Type B pancreatic cell (in vitro differentiated cells): ENCODE results near the gene TNK1. TPM values are rescaled to one million over a fixed set of nuclear protein-coding genes. Genes with fewer than 3 reads are reported as not detected.
A peak's percentile ranks its signal among the peaks of the same experiment; 100 is the strongest.

Experiments used
- DNase-seq: peaks from one replicate; pipeline ENCODE4 v3.0.0; 2021; ENCODE audit warnings: mixed read lengths; ENCODE audit not compliant: unreplicated experiment; ENCODE audit errors: extremely low spot score
- H3K27ac Mint-ChIP-seq: 2 replicates; pipeline ENCODE4 v1.8.0; 2021; ENCODE audit warnings: mild to moderate bottlenecking, mixed read lengths
- H3K27me3 Mint-ChIP-seq: 2 replicates; pipeline ENCODE4 v1.8.0; 2021; ENCODE audit warnings: mixed read lengths
- H3K36me3 Mint-ChIP-seq: 2 replicates; pipeline ENCODE4 v1.8.0; 2021; ENCODE audit warnings: mixed read lengths
- H3K4me1 Mint-ChIP-seq: one replicate; pipeline ENCODE4 v1.8.0; 2021; ENCODE audit warnings: mixed read lengths; ENCODE audit not compliant: unreplicated experiment
- H3K4me3 Mint-ChIP-seq: 2 replicates; pipeline ENCODE4 v1.8.0; 2021; ENCODE audit warnings: mild to moderate bottlenecking, mixed read lengths
- H3K9me3 Mint-ChIP-seq: 2 replicates; pipeline ENCODE4 v1.8.0; 2021; ENCODE audit warnings: mixed read lengths
- total RNA-seq: library from RNA; stranded (reverse); gene quantifications from 2 replicates; pipeline ENCODE4 v1.2.1, GENCODE V29; 2021; ENCODE audit warnings: low replicate concordance
- TF ChIP-seq, protein P1 (sequence below): fragments of 200-600 bp; sonication (generic); conservative IDR thresholded peaks from 2 replicates; pipeline ENCODE4 v1.5.0; 2021; ENCODE audit warnings: antibody characterized with exemption, mild to moderate bottlenecking

TNK1 gene
- total RNA-seq, 1 donor from 2014 or later, result 6.6 TPM

DNA sequence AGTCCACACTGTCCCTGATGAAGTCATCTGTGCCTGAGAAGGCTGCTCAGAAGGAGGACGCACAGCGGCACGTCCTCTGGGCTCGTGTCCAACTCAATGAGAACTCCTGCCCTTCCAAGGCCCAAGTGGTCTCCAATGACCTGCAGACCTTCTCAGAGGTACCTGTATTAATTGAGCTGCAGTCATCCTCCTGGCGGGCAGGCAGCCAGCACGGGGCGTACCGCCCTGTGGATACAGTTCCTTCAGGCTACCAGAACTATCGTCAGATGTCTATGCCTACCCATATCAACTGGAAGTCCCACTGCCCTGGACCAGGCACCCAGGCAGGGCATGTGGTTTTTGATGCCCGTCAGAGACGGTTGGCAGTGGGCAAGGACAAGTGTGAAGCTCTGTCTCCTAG lies 51.4 kb downstream of the TNK1 start:
- H3K27me3 Mint-ChIP-seq, result peaks cover 18% of the 10 kb centered on the region
- H3K4me1 Mint-ChIP-seq, result peaks cover 8% of the 10 kb centered on the region
- TF ChIP-seq, protein P1, sequence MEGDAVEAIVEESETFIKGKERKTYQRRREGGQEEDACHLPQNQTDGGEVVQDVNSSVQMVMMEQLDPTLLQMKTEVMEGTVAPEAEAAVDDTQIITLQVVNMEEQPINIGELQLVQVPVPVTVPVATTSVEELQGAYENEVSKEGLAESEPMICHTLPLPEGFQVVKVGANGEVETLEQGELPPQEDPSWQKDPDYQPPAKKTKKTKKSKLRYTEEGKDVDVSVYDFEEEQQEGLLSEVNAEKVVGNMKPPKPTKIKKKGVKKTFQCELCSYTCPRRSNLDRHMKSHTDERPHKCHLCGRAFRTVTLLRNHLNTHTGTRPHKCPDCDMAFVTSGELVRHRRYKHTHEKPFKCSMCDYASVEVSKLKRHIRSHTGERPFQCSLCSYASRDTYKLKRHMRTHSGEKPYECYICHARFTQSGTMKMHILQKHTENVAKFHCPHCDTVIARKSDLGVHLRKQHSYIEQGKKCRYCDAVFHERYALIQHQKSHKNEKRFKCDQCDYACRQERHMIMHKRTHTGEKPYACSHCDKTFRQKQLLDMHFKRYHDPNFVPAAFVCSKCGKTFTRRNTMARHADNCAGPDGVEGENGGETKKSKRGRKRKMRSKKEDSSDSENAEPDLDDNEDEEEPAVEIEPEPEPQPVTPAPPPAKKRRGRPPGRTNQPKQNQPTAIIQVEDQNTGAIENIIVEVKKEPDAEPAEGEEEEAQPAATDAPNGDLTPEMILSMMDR, result no peak
- no peaks in the 10 kb centered on the region for H3K9me3 Mint-ChIP-seq
- H3K36me3 Mint-ChIP-seq, result no peaks in the 10 kb centered on the region
- H3K27ac Mint-ChIP-seq, result no peak overlapping the region
- DNase-seq, result no peak
- H3K4me3 Mint-ChIP-seq, result no peak overlapping the region

DNA sequence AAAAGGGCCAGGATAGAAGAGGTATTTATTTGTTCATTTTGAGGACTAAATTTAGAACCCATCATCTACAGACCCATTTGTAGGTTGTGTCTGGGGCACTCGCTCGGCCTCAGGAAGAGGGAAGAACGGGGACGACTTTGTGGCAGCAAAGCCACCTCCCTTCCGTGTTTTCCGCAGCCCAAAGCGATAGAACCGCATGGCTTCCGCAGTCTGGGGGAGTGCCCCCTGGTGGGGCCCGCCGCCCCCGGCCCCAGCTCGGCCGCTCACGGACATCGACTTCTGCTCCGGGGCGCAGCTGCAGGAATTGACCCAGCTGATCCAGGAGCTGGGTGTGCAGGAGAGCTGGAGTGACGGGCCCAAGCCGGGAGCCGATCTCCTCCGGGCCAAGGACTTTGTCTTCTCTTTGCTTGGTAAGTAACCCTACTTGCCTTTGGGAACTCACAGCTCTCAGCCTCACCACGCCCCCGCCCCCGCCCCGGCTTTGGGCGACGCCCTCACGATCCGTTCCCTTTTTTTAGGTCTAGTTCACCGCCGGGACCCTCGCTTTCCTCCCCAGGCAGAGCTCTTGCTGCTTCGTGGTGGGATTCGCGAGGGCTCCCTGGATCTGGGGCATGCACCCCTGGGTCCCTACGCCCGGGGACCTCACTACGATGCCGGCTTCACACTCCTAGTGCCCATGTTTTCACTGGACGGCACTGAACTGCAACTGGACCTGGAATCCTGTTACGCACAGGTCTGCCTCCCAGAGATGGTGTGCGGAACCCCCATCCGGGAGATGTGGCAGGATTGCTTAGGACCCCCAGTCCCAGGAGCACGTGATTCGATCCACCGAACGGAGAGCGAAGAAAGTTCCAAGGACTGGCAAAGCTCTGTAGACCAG lies 55.0 kb downstream of the TNK1 start:
- Mint-ChIP-seq H3K27ac (peak overlapping the region; percentile 99), H3K4me3 (peak overlapping the region; percentile 93)

DNA sequence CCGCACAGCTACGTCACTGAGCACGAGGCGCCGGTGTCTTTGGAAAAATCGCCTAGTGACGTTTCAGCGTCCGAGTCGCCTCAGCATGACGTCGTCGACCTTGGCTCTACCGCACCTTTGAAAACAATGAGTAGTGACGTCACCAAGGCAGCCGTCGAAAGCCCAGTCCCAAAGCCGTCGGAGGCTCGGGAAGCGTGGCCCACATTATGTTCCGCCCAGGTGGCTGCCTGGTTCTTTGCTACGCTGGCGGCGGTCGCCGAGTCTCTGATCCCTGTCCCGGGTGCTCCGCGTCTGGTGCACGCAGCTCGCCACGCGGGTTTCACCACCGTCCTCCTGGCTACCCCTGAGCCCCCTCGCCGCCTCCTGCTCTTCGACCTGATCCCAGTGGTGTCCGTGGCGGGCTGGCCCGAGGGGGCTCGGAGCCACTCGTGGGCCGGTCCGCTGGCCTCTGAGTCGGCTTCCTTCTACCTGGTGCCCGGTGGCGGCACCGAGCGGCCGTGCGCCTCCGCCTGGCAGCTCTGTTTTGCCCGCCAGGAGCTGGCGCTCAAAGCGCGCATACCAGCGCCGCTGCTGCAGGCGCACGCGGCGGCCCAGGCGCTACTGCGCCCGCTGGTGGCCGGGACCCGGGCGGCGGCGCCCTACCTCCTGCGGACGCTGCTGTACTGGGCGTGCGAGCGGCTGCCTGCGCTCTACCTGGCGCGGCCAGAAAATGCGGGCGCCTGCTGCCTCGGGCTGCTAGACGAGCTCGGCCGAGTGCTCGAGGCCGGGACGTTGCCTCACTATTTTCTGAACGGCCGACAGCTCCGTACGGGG lies 55.9 kb downstream of the TNK1 start:
- Mint-ChIP-seq H3K36me3 (peaks cover 4% of the 10 kb centered on the region), H3K27me3 (peaks cover 46% of the 10 kb centered on the region), H3K27ac (peak overlapping the region; percentile 99), H3K9me3 (no peaks in the 10 kb centered on the region), H3K4me1 (peaks cover 28% of the 10 kb centered on the region), H3K4me3 (peak overlapping the region; percentile 93)
- TF ChIP-seq, protein P1, result peak; percentile 77
- DNase-seq, result peak; percentile 84

More for the DNA sequence above, 55.0 kb downstream of the TNK1 start:
- Mint-ChIP-seq H3K4me1 (peaks cover 20% of the 10 kb centered on the region), H3K36me3 (peaks cover 4% of the 10 kb centered on the region), H3K27me3 (peaks cover 40% of the 10 kb centered on the region), H3K9me3 (no peaks in the 10 kb centered on the region)
- TF ChIP-seq, protein P1, result peak; percentile 20
- no peak for DNase-seq

DNA sequence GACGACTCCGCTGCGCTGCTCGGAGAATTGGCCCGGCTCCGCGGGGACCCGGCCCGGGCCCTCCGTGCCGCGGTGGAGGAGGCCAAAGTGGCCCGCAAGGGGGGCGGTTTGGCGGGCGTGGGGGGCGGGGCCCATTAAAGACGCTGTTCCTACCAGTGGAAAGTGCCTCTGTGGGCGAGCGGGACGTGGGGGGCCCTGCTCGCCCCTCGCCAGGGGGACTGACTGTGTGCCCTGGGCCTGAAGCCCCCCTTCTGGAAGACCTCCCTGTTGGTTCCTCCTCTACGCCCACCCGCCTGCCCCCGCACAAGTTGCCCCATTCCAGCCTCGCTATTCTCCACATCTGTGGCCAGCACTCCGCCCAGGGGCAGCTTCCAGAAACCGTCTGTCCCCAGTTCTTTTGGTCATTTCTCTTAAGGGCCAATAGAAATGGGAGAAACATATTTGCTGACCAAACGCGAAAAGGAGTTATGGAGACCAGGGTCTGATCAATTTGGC lies 56.5 kb downstream of the TNK1 start:
- DNase-seq, result no peak
- H3K27ac Mint-ChIP-seq, result peak overlapping the region; percentile 99
- H3K27me3 Mint-ChIP-seq, result peaks cover 49% of the 10 kb centered on the region
- peaks cover 30% of the 10 kb centered on the region for H3K4me1 Mint-ChIP-seq
- peaks cover 4% of the 10 kb centered on the region for H3K36me3 Mint-ChIP-seq
- H3K4me3 Mint-ChIP-seq, result peak overlapping the region; percentile 93
- H3K9me3 Mint-ChIP-seq, result no peaks in the 10 kb centered on the region
- TF ChIP-seq, protein P1, result no peak

DNA sequence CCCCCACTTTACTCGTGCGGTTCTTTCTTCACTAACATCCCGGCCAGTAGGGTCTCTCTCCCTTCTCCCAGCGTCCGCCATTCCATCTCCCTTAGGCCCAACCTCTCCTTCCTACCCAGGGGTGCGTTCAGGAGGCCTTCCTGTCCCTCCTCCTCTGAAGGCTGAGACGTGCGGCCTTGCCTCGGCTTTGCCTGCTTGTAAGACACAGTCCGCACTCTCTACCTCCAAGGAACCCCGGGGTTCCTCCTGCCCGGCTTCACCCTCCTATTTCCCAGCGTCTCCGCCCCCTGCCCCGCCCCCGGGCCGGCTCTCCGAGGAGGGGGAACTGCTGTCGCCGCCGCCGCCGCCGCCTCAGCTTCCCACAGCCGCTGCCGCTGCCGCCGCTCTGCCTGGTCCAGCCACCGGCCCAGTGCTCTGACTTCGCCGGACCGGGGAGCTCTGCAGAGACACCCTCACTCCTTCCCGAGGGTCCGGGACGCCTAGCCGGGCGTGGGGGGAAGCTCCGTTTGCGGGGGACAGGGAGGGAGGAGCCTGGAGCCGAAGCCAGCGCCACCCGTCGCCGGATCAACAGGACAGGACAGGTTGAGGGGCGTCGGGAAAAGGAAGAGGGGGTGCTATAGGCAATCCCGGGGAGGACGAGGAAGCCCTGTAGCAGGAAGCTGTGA lies 57.2 kb downstream of the TNK1 start:
- Mint-ChIP-seq H3K27ac (peak overlapping the region; percentile 97), H3K36me3 (peaks cover 4% of the 10 kb centered on the region), H3K4me1 (peaks cover 30% of the 10 kb centered on the region), H3K27me3 (peaks cover 53% of the 10 kb centered on the region), H3K9me3 (no peaks in the 10 kb centered on the region), H3K4me3 (peak overlapping the region; percentile 92)
- no peak for DNase-seq
- TF ChIP-seq, protein P1, result no peak
